Measurements from ENCODE around the gene TUSC2. TPM values are rescaled to one million over a fixed set of nuclear protein-coding genes. Genes with fewer than 3 reads are reported as not detected.

Gene TUSC2
- total and polyA plus RNA-seq, 2 of the 8 experiments (the other 6 are each of a cell fraction or from before 2014, with no cell fraction given): 33.3 to 65.4 TPM

GRCh38 chr3:50294492-50295403 lies 33.3 kb downstream of the TUSC2 start:
- no peak overlapping the region for H2BK15ac ChIP-seq (ENCODE audit: low read length)
- H4K5ac ChIP-seq (ENCODE audit: insufficient read length, low read depth, low read length): no peak overlapping the region
- no peak overlapping the region for H3K18ac ChIP-seq (ENCODE audit: extremely low read depth, low read length)
- no peak overlapping the region for H3K4me3 ChIP-seq (ENCODE audit: extremely low read depth in 1 of 4, insufficient read depth in 2 of 4, low read depth in 3 of 4, low read length in 4 of 4)
- no peak overlapping the region for H3K27ac ChIP-seq (ENCODE audit: low read depth, low read length)
- peaks cover 0 to 15% of the 10 kb centered on the region in 2 experiments; a peak in 3 of 4 replicates for H3K79me2 ChIP-seq (ENCODE audit: control insufficient read depth in 1 of 2, insufficient read depth in 2 of 2, low read length in 2 of 2)
- H3K56ac ChIP-seq (replicated peaks; ENCODE audit: insufficient read length, low read depth, low read length): no peak overlapping the region
- H3K4me2 ChIP-seq (ENCODE audit: insufficient read depth in 1 of 2, low read depth in 2 of 2, low read length in 2 of 2): no peak overlapping the region
- H4K91ac ChIP-seq (replicated peaks; ENCODE audit: insufficient read length, low read length): no peak overlapping the region
- H3K9ac ChIP-seq (replicated peaks in 1 of 4; ENCODE audit: extremely low read depth in 1 of 4, low read depth in 3 of 4, low read length in 3 of 4): no peak overlapping the region
- H3K9me3 ChIP-seq (ENCODE audit: insufficient read depth in 2 of 2, low read depth in 1 of 2, low read length in 1 of 2): no peaks in the 10 kb centered on the region
- H3K36me3 ChIP-seq (ENCODE audit: control insufficient read depth in 2 of 4, insufficient read depth in 4 of 4, low read length in 3 of 4): peaks cover 3 to 5% (median 4%) of the 10 kb centered on the region in 4 experiments; a peak in 6 of 8 replicates
- H2BK12ac ChIP-seq (ENCODE audit: low read depth, low read length): 0 out of 2 replicates have a peak overlapping the region, but pooled peaks have one; percentile 17
- peaks cover 0 to 3% of the 10 kb centered on the region in 2 experiments for H4K20me1 ChIP-seq (replicated peaks in 1 of 2; ENCODE audit: control insufficient read depth in 1 of 2, insufficient read depth in 2 of 2, low read length in 2 of 2)
- DNase-seq (ENCODE audit: low read depth in 1 of 2, low spot score in 2 of 2) (no peak), FAIRE-seq (no peak)
- H3K27me3 ChIP-seq (replicated peaks in 1 of 4; ENCODE audit: control insufficient read depth in 3 of 4, extremely low read depth in 1 of 4, insufficient read depth in 3 of 4, low read length in 3 of 4): no peaks in the 10 kb centered on the region; a peak in 1 of 7 replicates
- H3K14ac ChIP-seq (ENCODE audit: insufficient read length): no peak overlapping the region
- ChIA-PET POLR2A (ENCODE audit: partially characterized antibody) (interaction anchor here (0.9 to 3.4 kb wide), 9 partner anchors 11 to 37 kb away, joined by 3 to 29 read pairs (median 4); partner anchors contain the start of gene HYAL2), CTCF (ENCODE audit: partially characterized antibody) (interaction anchor here (0.5 to 3.4 kb wide), 12 partner anchors 8 to 622 kb away, joined by 3 to 16 read pairs (median 4); partner anchors contain the start of genes HYAL2 and LSMEM2)
- H3K23me2 ChIP-seq (ENCODE audit: low read depth, low read length): peaks cover 15% of the 10 kb centered on the region
- WGBS, 2 experiments (ENCODE audit: extremely low coverage in 1 of 2, insufficient coverage in 1 of 2, insufficient read length in 1 of 2, insufficient replicate concordance in 2 of 2, low coverage in 1 of 2, low lambda C conversion rate in 2 of 2, missing lambda C conversion rate in 1 of 2): 91% methylated on average over 22 of the region's 22 CpGs; no CpG with 5 or more reads in 1 of the 2 experiments
- no peak overlapping the region for H2AK5ac ChIP-seq (ENCODE audit: low read depth, low read length)
- H3K4ac ChIP-seq (replicated peaks; ENCODE audit: insufficient read length, low read depth, low read length): no peak overlapping the region
- H4K8ac ChIP-seq (ENCODE audit: extremely low read depth, insufficient read depth, low read length): no peak overlapping the region
- peaks cover 0 to 14% (median 6%) of the 10 kb centered on the region in 4 experiments; a peak in 5 of 7 replicates for H3K4me1 ChIP-seq (replicated peaks in 1 of 4; ENCODE audit: control insufficient read depth in 3 of 4, insufficient read depth in 4 of 4, low read length in 3 of 4)
- H2BK20ac ChIP-seq (ENCODE audit: low read length): no peak overlapping the region
- H2BK5ac ChIP-seq (ENCODE audit: low read depth, low read length): no peak overlapping the region
- H3K79me1 ChIP-seq (ENCODE audit: low read depth, low read length): peaks cover 3% of the 10 kb centered on the region; the same call in 1 of the 2 replicates
- H2BK120ac ChIP-seq (replicated peaks; ENCODE audit: low read depth, low read length): no peak overlapping the region
- no peak overlapping the region for H3K23ac ChIP-seq (ENCODE audit: insufficient read length)
- no peak overlapping the region for H2AFZ ChIP-seq (ENCODE audit: low read length)
- TF ChIP-seq NANOG (IDR thresholded peaks at IDR 0.05; ENCODE audit: insufficient read depth, low read depth, low read length, poor library complexity, severe bottlenecking): no peak
- no peak for TF ChIP-seq EP300 (IDR thresholded peaks at IDR 0.05; ENCODE audit: borderline replicate concordance in 1 of 2, low read depth in 2 of 2, low read length in 2 of 2)
- TF ChIP-seq, protein P1, sequence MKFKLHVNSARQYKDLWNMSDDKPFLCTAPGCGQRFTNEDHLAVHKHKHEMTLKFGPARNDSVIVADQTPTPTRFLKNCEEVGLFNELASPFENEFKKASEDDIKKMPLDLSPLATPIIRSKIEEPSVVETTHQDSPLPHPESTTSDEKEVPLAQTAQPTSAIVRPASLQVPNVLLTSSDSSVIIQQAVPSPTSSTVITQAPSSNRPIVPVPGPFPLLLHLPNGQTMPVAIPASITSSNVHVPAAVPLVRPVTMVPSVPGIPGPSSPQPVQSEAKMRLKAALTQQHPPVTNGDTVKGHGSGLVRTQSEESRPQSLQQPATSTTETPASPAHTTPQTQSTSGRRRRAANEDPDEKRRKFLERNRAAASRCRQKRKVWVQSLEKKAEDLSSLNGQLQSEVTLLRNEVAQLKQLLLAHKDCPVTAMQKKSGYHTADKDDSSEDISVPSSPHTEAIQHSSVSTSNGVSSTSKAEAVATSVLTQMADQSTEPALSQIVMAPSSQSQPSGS (IDR thresholded peaks at IDR 0.05; ENCODE audit: low read length): no peak
